Natural killer cell (primary cell): Measurements from ENCODE around the gene TANC1. TPM values are rescaled to one million over a fixed set of nuclear protein-coding genes. Genes with fewer than 3 reads are reported as not detected.

Experiments
- ATAC-seq, 3 donors: fragments of 150-1000 bp in 2 of 3; fragments of 200-7000 bp in 1 of 3; cut with Tn5 transposase; 1 replicate in 1 of 3; 2 replicates in 2 of 3; pipeline ENCODE4 v1.10.0; 2021; ENCODE audit warnings: mild to moderate bottlenecking in 2 of 3, moderate library complexity in 2 of 3
- DNase-seq, 2 donors: peaks; one replicate each; pipeline versions ENCODE4 v3.0.0 to v3.0.0-alpha.2; 2013 to 2021; ENCODE audit warnings: mixed read lengths in 1 of 2
- H3K27ac ChIP-seq: one replicate; pipeline ENCODE4 v1.5.1; 2013; ENCODE audit warnings: mild to moderate bottlenecking, low read length
- H3K27me3 ChIP-seq: one replicate; pipeline ENCODE4 v1.6.1; 2013; ENCODE audit warnings: low read length; ENCODE audit not compliant: control insufficient read depth, insufficient read depth
- H3K36me3 ChIP-seq: one replicate; pipeline ENCODE4 v1.6.1; 2013; ENCODE audit warnings: low read length; ENCODE audit not compliant: control insufficient read depth, insufficient read depth
- H3K4me1 ChIP-seq: one replicate; pipeline ENCODE4 v1.6.1; 2013; ENCODE audit warnings: low read length; ENCODE audit not compliant: control insufficient read depth, insufficient read depth
- H3K4me3 ChIP-seq: one replicate; pipeline ENCODE4 v1.5.1; 2013; ENCODE audit warnings: low read length
- H3K9me3 ChIP-seq: one replicate; pipeline ENCODE4 v1.6.1; 2013; ENCODE audit warnings: low read length; ENCODE audit not compliant: control insufficient read depth, insufficient read depth
- H3K27ac Mint-ChIP-seq, 2 donors: one replicate each; pipeline ENCODE4 v1.8.0; 2022; ENCODE audit warnings: mild to moderate bottlenecking in 2 of 2, mixed read lengths in 2 of 2, moderate library complexity in 1 of 2
- H3K27me3 Mint-ChIP-seq, 2 donors: one replicate each; pipeline ENCODE4 v1.8.0; 2022; ENCODE audit warnings: low read depth in 2 of 2, mixed read lengths in 2 of 2
- H3K36me3 Mint-ChIP-seq: one replicate; pipeline ENCODE4 v1.8.0; 2022; ENCODE audit warnings: mixed read lengths
- H3K4me1 Mint-ChIP-seq, 2 donors: one replicate each; pipeline ENCODE4 v1.8.0; 2022; ENCODE audit warnings: mixed read lengths in 2 of 2
- H3K4me3 Mint-ChIP-seq: one replicate; pipeline ENCODE4 v1.8.0; 2022; ENCODE audit warnings: mild to moderate bottlenecking, moderate library complexity, mixed read lengths
- H3K9me3 Mint-ChIP-seq, 2 donors: one replicate each; pipeline ENCODE4 v1.8.0; 2022; ENCODE audit warnings: mixed read lengths in 2 of 2
- whole genome bisulfite sequencing: methylation state at CpG from one replicate; pipeline ENCODE4 v1.1.7; 2013; ENCODE audit warnings: missing lambda C conversion rate; ENCODE audit not compliant: insufficient coverage; 5-methylcytosine and 5-hydroxymethylcytosine counted together
- intact Hi-C: fragments of 100-400 bp; cut with micrococcal nuclease; formaldehyde crosslinking; loops from one replicate; pipeline ENCODE4 v1.14.2; 2022
- total RNA-seq, 4 donors: library from RNA; stranded (reverse); fragments of 120-200 nt in 1 of 4; gene quantifications; one replicate each; pipeline versions ENCODE4 v1.2.3 to v1.2.4, GENCODE V29; 2013 to 2022
- TF ChIP-seq, protein P1 (sequence below): fragments of 200-600 bp; IDR thresholded peaks from one replicate; pipeline ENCODE4 v1.8.0; 2022; ENCODE audit warnings: antibody characterized with exemption

TANC1 gene
- total RNA-seq, 3 donors from 2014 or later (not counting 1 experiment from before 2014, with no cell fraction given): 0.82 to 4.2 (median 1.1) TPM

DNA sequence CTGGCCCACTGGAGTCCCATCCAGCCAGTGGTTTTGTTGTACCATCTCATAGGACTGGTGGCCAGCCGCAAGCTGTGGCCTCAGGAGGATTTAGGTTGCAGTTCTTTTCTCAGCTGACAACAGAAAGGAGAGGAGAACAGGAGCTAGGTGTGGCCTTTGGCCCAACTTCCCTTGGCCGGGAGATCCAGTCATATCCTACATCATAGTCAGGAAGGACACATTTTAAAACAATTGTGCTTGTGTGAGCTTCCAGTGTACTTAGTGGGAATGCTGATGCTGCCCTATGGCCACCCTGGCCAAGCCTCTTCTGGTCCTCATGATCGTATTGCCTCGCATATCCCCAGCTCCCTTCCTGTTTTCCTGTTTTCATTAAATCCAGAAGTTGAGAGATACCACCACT lies 220.0 kb downstream of the TANC1 start:
- 98% methylated on average over 4 of the region's 4 CpGs for WGBS
- peaks cover 10% of the 10 kb centered on the region for H3K4me1 ChIP-seq

DNA sequence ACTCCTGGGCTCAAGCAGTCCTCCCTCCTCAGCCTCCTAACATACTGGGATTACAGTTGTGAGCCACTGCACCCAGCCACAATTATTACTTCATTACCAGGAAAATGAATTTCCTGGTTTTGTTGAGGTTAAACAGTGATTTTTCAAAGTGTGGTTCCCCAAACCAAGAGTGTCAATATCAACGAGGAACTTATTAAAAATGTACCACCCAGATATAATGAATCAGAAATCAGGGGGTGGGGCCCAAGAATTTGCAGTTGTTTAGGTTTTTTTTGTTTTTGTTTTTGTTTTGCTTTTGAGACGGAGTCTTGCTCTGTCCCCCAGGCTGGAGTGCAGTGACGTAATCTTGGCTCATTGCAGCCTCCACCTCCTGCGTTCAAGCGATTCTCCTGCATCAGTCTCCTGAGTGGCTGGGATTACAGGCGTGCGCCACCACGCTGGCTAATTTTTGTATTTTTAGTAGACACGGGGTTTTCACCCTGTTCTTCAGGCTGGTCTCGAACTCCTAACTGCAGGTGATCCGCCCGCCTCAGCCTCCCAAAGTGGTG lies 224.0 kb downstream of the TANC1 start:
- 90% methylated on average over 12 of the region's 12 CpGs for WGBS

More for the DNA sequence above, 220.0 kb downstream of the TANC1 start:
- ATAC-seq (no peak), DNase-seq (no peak)
- no peaks in the 10 kb centered on the region for H3K9me3 Mint-ChIP-seq
- H3K4me1 Mint-ChIP-seq: peaks cover 9 to 19% of the 10 kb centered on the region in 2 donors
- Histone ChIP-seq H3K27me3 (no peaks in the 10 kb centered on the region), H3K9me3 (no peaks in the 10 kb centered on the region), H3K4me3 (no peak overlapping the region), H3K36me3 (no peaks in the 10 kb centered on the region), H3K27ac (no peak overlapping the region)
- TF ChIP-seq, protein P1, sequence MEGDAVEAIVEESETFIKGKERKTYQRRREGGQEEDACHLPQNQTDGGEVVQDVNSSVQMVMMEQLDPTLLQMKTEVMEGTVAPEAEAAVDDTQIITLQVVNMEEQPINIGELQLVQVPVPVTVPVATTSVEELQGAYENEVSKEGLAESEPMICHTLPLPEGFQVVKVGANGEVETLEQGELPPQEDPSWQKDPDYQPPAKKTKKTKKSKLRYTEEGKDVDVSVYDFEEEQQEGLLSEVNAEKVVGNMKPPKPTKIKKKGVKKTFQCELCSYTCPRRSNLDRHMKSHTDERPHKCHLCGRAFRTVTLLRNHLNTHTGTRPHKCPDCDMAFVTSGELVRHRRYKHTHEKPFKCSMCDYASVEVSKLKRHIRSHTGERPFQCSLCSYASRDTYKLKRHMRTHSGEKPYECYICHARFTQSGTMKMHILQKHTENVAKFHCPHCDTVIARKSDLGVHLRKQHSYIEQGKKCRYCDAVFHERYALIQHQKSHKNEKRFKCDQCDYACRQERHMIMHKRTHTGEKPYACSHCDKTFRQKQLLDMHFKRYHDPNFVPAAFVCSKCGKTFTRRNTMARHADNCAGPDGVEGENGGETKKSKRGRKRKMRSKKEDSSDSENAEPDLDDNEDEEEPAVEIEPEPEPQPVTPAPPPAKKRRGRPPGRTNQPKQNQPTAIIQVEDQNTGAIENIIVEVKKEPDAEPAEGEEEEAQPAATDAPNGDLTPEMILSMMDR: no peak
- H3K27me3 Mint-ChIP-seq: peaks cover 0 to 2% of the 10 kb centered on the region in 2 donors
- no peak overlapping the region for H3K27ac Mint-ChIP-seq
- no peaks in the 10 kb centered on the region for H3K36me3 Mint-ChIP-seq
- intact Hi-C loops: no loop called here
- no peak overlapping the region for H3K4me3 Mint-ChIP-seq

DNA sequence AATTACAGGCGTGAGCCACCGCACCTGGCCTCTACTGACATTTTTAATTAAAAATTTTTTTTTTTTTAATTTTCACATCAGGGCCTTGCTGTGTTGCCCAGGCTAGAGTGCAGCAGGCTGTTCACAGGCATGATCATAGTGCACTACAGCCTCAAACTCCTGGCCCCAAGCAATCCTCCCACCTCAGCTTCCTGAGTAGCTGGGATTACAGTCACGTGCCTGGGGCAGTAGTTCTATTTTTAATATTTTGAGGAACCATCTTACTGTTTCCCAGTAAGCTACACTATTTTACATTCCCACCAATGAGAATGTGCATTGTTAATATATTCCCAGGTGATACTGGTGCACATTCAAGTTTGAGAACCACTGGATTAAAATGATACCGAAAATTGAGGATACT lies 225.4 kb downstream of the TANC1 start:
- Histone ChIP-seq H3K4me3 (no peak overlapping the region), H3K36me3 (no peaks in the 10 kb centered on the region), H3K27me3 (no peaks in the 10 kb centered on the region), H3K9me3 (no peaks in the 10 kb centered on the region), H3K27ac (no peak overlapping the region), H3K4me1 (peaks cover 2% of the 10 kb centered on the region)
- Mint-ChIP-seq H3K4me1 (peaks cover 8 to 11% of the 10 kb centered on the region in 2 donors), H3K27me3 (no peaks in the 10 kb centered on the region), H3K4me3 (no peak overlapping the region), H3K36me3 (no peaks in the 10 kb centered on the region), H3K27ac (no peak overlapping the region), H3K9me3 (no peaks in the 10 kb centered on the region)
- intact Hi-C loops: no loop called here
- TF ChIP-seq, protein P1: no peak
- ATAC-seq: no peak
- 94% methylated on average over 3 of the region's 4 CpGs for WGBS
- DNase-seq: no peak

More for the DNA sequence above, 224.0 kb downstream of the TANC1 start:
- no peak overlapping the region for H3K27ac Mint-ChIP-seq
- intact Hi-C loops: no loop called here
- TF ChIP-seq, protein P1: no peak
- peaks cover 0 to 8% of the 10 kb centered on the region in 2 donors for H3K4me1 Mint-ChIP-seq
- H3K4me3 ChIP-seq: no peak overlapping the region
- no peaks in the 10 kb centered on the region for H3K36me3 ChIP-seq
- DNase-seq: no peak
- H3K27me3 ChIP-seq: no peaks in the 10 kb centered on the region
- no peak for ATAC-seq
- H3K9me3 ChIP-seq: no peaks in the 10 kb centered on the region
- H3K4me3 Mint-ChIP-seq: no peak overlapping the region
- no peaks in the 10 kb centered on the region for H3K27me3 Mint-ChIP-seq
- H3K4me1 ChIP-seq: no peaks in the 10 kb centered on the region
- no peaks in the 10 kb centered on the region for H3K36me3 Mint-ChIP-seq
- no peak overlapping the region for H3K27ac ChIP-seq
- no peaks in the 10 kb centered on the region for H3K9me3 Mint-ChIP-seq

DNA sequence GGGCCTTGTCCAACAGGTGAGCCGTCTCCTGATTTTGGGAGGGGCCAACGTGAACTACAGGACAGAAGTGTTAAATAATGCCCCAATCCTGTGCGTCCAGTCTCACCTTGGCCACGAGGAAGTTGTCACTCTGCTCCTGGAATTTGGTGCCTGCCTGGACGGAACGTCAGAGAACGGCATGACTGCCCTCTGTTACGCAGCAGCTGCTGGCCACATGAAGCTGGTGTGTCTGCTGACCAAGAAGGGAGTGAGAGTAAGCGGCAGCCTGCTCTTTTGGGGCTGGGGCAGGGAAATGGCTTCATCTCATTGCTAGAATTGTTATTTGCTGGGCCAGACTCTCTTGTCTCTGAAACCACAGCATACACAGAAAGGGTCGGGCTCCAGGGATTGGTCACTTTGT lies 225.8 kb downstream of the TANC1 start:
- no peaks in the 10 kb centered on the region for H3K9me3 ChIP-seq
- no peaks in the 10 kb centered on the region for H3K27me3 Mint-ChIP-seq
- DNase-seq (no peak), ATAC-seq (no peak)
- peaks cover 6% of the 10 kb centered on the region for H3K4me1 ChIP-seq
- no peaks in the 10 kb centered on the region for H3K36me3 ChIP-seq
- WGBS: 93% methylated on average over 10 of the region's 10 CpGs
- H3K27ac ChIP-seq: no peak overlapping the region
- no peaks in the 10 kb centered on the region for H3K36me3 Mint-ChIP-seq
- no peak overlapping the region for H3K4me3 Mint-ChIP-seq
- H3K27ac Mint-ChIP-seq: no peak overlapping the region
- TF ChIP-seq, protein P1: no peak
- H3K4me1 Mint-ChIP-seq: peaks cover 12 to 15% of the 10 kb centered on the region in 2 donors
- H3K27me3 ChIP-seq: no peaks in the 10 kb centered on the region
- intact Hi-C loops: no loop called here
- H3K4me3 ChIP-seq: no peak overlapping the region
- H3K9me3 Mint-ChIP-seq: no peaks in the 10 kb centered on the region
